Left forelimb (tissue), 1 donor: ENCODE measurements around the gene INO80C.
"Not testable (repeated sequence)": the region's sequence is repeated elsewhere in the genome, so short reads cannot be mapped to it uniquely, and the experiment has no call there.

Experiments
- DNase-seq: peaks from one replicate; pipeline ENCODE4 v3.0.0-alpha.2; 2018; ENCODE audit warnings: low spot score

The INO80C gene

DNA sequence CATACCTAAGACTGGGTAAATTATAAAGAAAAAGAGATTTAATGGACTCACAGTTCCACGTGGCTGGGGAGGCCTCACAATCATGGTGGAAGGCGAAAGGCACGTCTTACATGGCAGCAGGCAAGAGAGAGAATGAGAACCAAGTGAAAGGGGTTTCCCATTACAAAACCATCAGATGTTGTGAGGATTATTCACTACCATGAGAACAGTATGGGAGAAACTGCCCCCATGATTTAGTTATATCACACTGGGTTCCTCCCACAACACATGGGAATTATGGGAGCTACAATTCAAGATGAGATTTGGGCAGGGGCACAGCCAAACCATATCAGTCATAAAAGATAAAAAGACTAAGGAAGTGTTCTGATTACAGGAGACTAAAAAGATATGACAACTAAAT lies 8.5 kb downstream of the INO80C start:
- not testable (repeated sequence) for DNase-seq

- DNase-seq = not testable (repeated sequence)
These were observed 9.4 kb downstream of the INO80C start for GRCh38 chr18:35488396-35488795.

DNA sequence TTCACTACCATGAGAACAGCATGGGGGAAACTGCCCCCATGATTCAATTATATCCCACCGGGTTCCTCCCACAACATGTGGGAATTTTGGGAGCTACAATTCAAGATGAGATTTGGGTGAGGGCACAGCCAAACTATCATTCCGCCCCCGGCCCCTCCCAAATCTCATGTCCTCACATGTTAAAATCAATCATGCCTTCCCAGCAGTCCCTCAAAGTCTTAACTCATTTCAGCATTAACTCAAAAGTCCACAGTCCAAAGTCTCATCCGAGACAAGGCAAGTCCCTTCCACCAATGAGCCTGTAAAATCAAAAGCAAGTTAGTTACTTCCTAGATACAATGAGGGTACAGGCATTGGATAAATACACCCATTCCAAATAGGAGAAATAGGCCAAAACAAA lies 10.2 kb downstream of the INO80C start:
- not testable (repeated sequence) for DNase-seq

GRCh38 chr18:35485852-35486251 lies 11.9 kb downstream of the INO80C start:
- no peak for DNase-seq

DNA sequence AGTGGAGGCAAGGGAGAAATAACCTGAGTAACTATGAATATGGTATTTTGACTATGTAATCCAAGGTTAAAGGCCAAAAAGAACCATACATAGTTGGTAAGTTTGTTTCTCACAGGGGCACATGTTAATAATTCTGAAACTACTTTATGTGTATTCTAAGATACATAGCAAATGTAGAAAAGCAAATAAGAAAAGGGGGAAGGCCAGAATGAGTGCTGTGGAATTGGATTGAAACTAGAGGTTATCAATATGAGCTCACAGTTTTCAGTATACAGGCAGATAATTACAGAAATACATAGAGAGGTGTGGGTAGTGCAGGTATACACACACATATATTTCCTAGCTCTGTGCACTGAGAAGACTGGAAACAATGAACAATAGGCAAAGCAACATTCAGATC lies 13.7 kb downstream of the INO80C start:
- no peak for DNase-seq

DNA sequence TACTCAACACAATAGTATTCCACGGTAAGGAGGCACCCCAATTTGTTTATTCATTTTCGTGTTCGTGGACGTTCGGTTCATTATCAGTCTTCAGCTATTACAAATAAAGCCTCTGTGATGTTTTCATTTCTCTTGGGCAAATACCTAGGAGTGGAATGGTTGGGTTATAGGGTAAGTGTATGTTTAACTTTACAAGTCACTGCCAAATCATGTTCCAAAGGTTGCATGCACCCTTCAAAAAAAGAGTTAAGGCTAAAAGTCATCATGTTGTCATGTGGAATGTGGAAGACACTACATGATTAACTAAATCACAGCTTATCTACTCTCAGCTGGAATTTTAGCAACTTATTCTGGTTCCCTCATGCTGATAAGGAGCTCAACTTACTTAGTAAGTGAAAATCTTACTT lies 15.8 kb downstream of the INO80C start:
- DNase-seq = no peak

- DNase-seq = no peak
These were observed 17.7 kb downstream of the INO80C start for GRCh38 chr18:35479911-35480586.

DNA sequence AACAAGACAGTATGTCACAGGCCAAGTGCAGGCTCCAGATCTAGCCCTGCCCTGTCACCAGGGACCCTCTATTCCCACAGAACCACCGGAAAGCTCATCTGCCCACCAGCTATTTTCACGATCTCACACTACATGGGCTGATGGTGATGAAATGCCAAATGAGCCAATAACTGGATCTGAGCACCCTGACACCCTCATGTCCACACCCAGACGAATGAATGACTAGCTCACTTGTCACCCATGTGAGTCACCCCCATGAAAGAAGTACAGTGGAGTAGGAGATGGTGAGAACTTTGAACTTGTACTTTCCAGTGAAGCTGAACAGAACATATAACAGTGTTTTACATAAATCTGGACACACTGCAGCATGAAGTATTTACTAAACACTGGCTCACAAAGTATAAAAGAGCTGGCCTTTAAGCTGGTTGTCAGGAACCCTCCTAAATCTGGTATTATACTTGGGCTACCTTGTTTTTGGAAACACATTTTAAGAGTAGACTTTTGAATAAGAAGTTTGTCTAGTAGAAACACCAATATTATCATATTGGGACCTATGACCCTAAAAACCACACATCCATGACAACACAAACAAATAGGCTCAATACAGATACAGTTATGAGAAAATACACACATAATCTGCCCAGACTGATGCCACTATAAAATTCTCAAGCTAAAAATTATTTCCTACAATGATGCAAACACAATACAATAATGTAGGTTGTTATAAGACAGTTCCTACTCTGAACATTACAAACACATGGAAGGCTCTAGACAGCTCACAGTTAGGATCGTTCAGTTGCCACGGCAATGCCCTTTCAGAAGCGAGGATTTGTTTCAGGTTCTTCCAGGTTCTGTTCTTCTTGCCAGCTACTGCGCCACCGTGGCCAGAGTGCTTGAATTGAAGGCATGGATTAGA lies 19.0 kb downstream of the INO80C start:
- DNase-seq = no peak

DNA sequence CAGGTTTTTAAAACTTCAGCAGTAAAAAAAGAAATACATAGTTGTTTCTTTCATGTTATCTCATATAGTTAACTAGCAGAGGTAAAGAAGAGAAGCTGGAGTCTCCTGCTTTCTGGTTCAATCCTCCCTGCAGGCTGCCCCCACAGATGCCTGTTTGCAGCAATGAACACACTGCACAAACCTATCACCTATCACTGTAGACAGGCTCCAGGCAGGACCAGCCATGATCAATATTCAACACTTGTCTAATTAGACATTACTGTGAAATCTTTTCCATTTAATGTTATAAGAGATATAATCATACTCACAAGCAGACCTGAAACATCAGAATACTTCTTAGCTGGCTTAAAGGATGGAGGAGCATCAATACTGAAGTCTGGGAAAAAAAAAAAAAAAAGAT lies 19.8 kb downstream of the INO80C start:
- no peak for DNase-seq

DNA sequence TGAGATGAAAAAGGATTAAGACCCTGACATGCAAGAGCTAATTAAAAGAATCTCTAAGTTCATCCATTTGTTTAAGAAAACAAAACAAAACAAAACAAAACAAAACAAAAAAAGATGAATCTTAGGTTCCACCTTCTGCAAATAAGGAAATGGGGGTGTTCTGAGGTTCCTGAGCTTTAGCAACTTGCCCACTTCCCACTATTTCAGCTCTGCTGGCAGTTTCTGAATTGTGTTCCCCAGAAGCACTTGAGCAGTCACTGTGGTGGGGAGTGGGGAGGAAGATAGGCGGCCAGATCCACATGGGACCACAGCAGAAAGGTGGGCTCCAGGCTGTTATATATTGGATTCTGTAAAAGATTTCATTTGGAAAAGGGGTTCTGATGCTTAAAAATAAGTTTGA lies 20.3 kb downstream of the INO80C start:
- DNase-seq = no peak

DNA sequence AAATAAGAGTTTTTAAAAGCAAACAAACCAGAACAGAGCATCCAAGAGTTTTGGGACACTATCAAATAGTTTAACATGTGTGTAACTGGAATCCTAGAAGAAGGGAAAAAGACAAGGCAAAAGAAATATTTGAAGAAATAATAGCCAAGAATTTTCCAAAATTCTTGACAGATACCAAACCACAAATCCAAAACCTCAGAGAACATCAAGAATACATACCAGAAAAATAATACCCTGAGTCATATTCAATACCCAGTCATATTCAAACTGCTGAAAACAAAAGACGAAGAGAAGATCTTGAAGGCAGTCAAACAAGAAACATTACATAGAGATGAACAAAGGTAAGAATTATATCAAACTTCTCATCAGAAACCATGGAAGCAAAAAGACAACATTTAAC lies 22.9 kb downstream of the INO80C start:
- DNase-seq = no peak

- no peak for DNase-seq
These were observed 24.2 kb downstream of the INO80C start for GRCh38 chr18:35473562-35473961.

DNA sequence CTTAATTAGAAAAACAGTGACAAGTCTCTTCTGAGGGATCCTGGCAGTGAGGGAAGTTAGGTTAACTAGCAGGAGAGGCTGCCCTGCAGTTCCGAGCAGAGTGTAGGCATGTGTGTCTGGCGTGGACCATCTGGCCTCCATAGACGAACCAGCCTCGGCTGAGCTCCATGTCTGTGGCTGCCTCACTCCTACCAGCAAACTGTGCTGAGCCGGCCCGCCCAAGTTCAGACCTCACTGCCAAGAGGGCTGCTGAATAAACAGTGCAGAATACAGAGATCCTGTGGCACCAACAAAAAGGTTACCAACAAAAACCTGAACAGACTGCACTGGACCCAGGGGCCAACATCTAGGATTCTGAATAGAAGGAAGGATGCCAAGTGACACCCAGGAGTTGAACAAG lies 27.3 kb downstream of the INO80C start:
- DNase-seq = no peak

DNA sequence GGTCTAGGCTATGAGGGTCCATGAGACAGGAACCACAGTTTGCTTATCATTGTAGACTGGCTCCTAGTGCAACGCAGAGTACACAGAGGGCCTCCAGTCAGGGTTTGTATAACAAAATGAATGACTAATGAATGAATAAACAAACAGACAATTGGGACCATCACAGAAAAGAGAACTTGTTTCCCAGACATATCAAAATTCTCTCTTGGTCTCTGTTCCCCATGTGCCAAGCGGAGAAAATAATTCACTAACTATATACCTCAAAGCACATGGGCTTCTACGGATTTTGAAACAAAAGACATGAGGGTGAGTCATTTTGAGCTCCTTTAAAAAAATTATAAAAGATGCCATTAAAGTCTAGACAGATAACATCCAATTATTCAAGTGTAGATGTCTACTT lies 28.0 kb downstream of the INO80C start:
- no peak for DNase-seq

- DNase-seq = no peak
These were observed 29.0 kb downstream of the INO80C start for GRCh38 chr18:35468711-35469110.

- no peak for DNase-seq
These were observed 30.1 kb downstream of the INO80C start for GRCh38 chr18:35467624-35468016.

GRCh38 chr18:35466815-35467623 lies 30.7 kb downstream of the INO80C start:
- DNase-seq = no peak

DNA sequence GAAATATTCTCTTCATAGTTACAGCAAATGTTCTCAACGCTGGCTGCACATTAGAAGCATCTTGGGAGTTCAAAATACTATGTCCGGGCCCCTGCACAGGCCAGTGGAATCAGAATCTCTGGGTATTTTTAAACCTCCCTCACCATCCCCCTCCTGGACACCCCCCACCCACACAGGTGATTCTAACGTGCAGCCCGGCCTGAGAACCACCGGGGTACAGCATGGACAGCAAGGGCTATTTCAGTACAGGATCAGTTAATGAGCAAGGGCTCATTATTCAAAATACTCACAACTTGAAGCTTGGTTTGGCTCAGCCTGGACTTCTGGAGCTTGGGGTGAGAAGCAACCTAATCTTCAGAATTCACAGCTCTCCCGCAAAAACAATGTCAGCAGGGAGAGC lies 31.4 kb downstream of the INO80C start:
- no peak for DNase-seq

DNA sequence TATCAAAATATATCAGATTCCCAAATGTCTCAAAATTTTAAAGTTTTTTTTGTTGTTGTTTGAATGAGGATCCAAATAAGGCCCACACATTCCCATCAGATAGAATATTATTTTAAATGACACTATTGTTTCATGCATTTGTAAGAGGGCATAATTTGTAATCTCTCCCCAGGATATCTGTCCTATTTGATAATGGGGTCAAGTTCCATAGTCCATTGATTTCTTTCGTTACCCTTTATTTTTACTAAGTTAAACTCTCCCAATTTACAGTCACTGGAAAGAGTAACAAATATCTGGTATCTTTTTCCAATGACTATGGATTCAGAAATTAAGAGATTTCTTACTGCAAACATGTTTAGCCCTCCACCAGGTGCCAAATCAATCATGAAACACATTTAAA lies 32.4 kb downstream of the INO80C start:
- no peak for DNase-seq

DNA sequence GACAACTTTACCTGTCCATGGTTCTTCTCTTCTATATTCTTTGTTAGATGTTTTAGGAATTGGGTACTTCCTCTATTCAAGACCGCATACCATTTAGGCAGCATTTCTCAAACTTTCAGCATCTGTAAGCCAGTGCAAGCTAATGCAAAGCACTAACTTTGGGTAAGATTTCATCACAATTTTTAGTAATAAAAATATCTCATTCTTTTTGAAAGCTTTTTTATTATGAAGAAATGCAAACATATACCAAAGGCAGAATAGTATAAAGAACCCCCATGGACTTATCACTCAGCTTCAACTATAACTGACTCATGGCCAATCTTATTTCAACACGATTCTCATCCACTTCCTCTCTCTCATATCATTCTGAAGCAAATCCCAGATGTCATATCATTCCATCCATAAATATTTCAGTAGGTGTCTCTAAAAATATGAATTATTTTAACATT lies 32.9 kb downstream of the INO80C start:
- no peak for DNase-seq

GRCh38 chr18:35463827-35464226 lies 33.9 kb downstream of the INO80C start:
- no peak for DNase-seq

GRCh38 chr18:35463050-35463449 lies 34.7 kb downstream of the INO80C start:
- DNase-seq = no peak
